Fibroblast of lung (primary cell): ENCODE results near the gene C4orf33.

Experiments used
- CTCF ChIP-seq, 2 donors: IDR thresholded peaks in 1 of 2; conservative IDR thresholded peaks in 1 of 2; 1 replicate in 1 of 2; 2 replicates in 1 of 2; pipeline ENCODE4 v1.5.1; 2011 to 2012; ENCODE audit warnings: low read length in 2 of 2, control low read depth in 1 of 2, inconsistent platforms in 1 of 2, low read depth in 1 of 2, mild to moderate bottlenecking in 1 of 2
- EZH2 ChIP-seq: IDR thresholded peaks from 2 replicates; pipeline ENCODE4 v1.5.1; 2012; ENCODE audit warnings: low read length, control low read depth, mild to moderate bottlenecking; ENCODE audit errors: missing control alignments

- TF ChIP-seq CTCF (conservative IDR thresholded peaks at IDR 0.05 in 1 of 2, IDR thresholded peaks at IDR 0.05 in 1 of 2; ENCODE audit: low read depth in 1 of 2, low read length in 2 of 2): no peak
- no peak for TF ChIP-seq EZH2
Observed at GRCh38 chr4:129092631-129093190, 3.2 kb upstream of the C4orf33 start.
